HepG2 (cell line): ENCODE data around the gene SYNE1. TPM values are rescaled to one million over a fixed set of nuclear protein-coding genes. Genes with fewer than 3 reads are reported as not detected.
A peak's percentile ranks its signal among the peaks of the same experiment; 100 is the strongest.

Source experiments
- ATF3 ChIP-seq: sonication (generic); formaldehyde crosslinking; IDR thresholded peaks from 2 replicates; pipeline ENCODE4 v1.4.0; 2020; ENCODE audit warnings: missing genetic modification reagents
- JUN ChIP-seq: sonication (generic); formaldehyde crosslinking; IDR thresholded peaks from 2 replicates; pipeline ENCODE4 v1.4.0; 2020; ENCODE audit warnings: mild to moderate bottlenecking, missing genetic modification reagents
- KLF12 ChIP-seq: sonication (generic); formaldehyde crosslinking; IDR thresholded peaks from 2 replicates; pipeline ENCODE4 v1.4.0; 2020; ENCODE audit warnings: missing genetic modification reagents, borderline replicate concordance
- MZF1 ChIP-seq: sonication (generic); formaldehyde crosslinking; IDR thresholded peaks from 2 replicates; pipeline ENCODE4 v1.8.1; 2023; ENCODE audit warnings: mild to moderate bottlenecking, missing genetic modification reagents, borderline replicate concordance
- SP5 ChIP-seq: IDR thresholded peaks from 2 replicates; pipeline ENCODE4 v1.6.1; 2016; ENCODE audit warnings: low read depth, borderline replicate concordance
- TFAP4 ChIP-seq: sonication (generic); IDR thresholded peaks from 2 replicates; pipeline ENCODE4 v1.6.1; 2016; ENCODE audit warnings: low read depth, borderline replicate concordance
- THRA ChIP-seq: sonication (generic); formaldehyde crosslinking; IDR thresholded peaks from 2 replicates; pipeline ENCODE4 v1.4.0; 2020; ENCODE audit warnings: missing genetic modification reagents, borderline replicate concordance
- ZNF33B ChIP-seq: sonication (generic); formaldehyde crosslinking; IDR thresholded peaks from 2 replicates; pipeline ENCODE4 v1.5.1; 2020; ENCODE audit warnings: mild to moderate bottlenecking, missing genetic modification reagents
- ZNF580 ChIP-seq: IDR thresholded peaks from 2 replicates; pipeline ENCODE4 v1.6.1; 2016; ENCODE audit warnings: low read depth, borderline replicate concordance
- ZNF687 ChIP-seq: sonication (generic); formaldehyde crosslinking; IDR thresholded peaks from 2 replicates; pipeline ENCODE4 v1.5.1; 2020; ENCODE audit warnings: mild to moderate bottlenecking, missing genetic modification reagents, moderate library complexity
- ZXDC ChIP-seq: sonication (generic); formaldehyde crosslinking; IDR thresholded peaks from 2 replicates; pipeline ENCODE4 v1.5.0; 2020; ENCODE audit warnings: mild to moderate bottlenecking, missing genetic modification reagents
- polyA plus RNA-seq, 8 experiments: library from polyadenylated mRNA; depleted of rRNA in 3 of 8; stranded (reverse) in 7 of 8; unstranded in 1 of 8; fragments of >200 nt; fragmentation: Illumina TruSeq in 4 of 8; extraction: Trizol in 4 of 8; gene quantifications; 2 replicates each; pipeline versions ENCODE4 v1.2.1 to v1.2.3, GENCODE V29; 2011 to 2016; ENCODE audit warnings: low read depth in 4 of 8, missing spikeins in 1 of 8, mixed read lengths in 1 of 8; ENCODE audit not compliant: insufficient read depth in 1 of 8
- total RNA-seq, 5 experiments: library from RNA; depleted of rRNA; stranded (reverse); fragments of >200 nt; fragmentation: Illumina TruSeq; extraction: Trizol; gene quantifications; 2 replicates each; pipeline ENCODE4 v1.2.3, GENCODE V29; 2016; ENCODE audit warnings: low read depth in 1 of 5

Gene SYNE1
- total and polyA plus RNA-seq, 2 of the 13 experiments (the other 11 are each of a cell fraction or from before 2014, with no cell fraction given): 5.5 to 15.9 TPM

- TF ChIP-seq ZXDC (CRISPR knock-in tag) (no peak), ZNF580 (CRISPR knock-in tag) (no peak), SP5 (no peak), ATF3 (peak; percentile 67; the same call in 1 of the 2 replicates), TFAP4 (no peak), ZNF687 (CRISPR knock-in tag) (peak; percentile 25; the same call in 1 of the 2 replicates), JUN (CRISPR knock-in tag) (peak; percentile 69; the same call in 1 of the 2 replicates), MZF1 (no peak), ZNF33B (CRISPR knock-in tag) (no peak), KLF12 (CRISPR knock-in tag) (no peak), THRA (CRISPR knock-in tag) (peak; percentile 43)
These were observed 323.4 kb downstream of the SYNE1 start (continued) for GRCh38 chr6:152313542-152314482.
